Pons (tissue), 1 donor: ENCODE data around the gene RPL6.
A peak's percentile ranks its signal among the peaks of the same experiment; 100 is the strongest.

ENCODE experiments used
- DNase-seq: peaks from one replicate; pipeline ENCODE4 v3.0.0-alpha.2; 2016; ENCODE audit warnings: low spot score

Gene RPL6

GRCh38 chr12:112380663-112381405, 28.6 kb downstream of the RPL6 start:
- DNase-seq, result peak; percentile 29

DNA sequence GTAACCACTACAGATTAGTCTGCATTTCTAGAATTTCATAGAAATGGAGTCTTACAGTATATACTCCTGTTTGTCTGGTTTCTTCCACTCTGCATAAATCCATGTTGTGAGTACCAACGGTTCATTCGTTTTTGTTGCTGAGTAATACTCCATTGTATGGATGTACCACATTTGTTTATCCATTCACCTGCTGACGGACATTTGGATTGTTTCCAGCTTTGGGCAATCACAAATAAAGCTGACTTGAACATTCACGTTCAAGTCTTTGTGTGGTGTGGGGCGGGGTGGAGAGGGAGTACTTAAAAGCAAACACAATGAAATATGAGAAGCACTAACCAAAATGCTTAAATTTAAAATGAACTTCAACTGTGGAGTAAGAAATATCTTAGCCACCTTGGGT, 34.3 kb downstream of the RPL6 start:
- no peak for DNase-seq

DNA sequence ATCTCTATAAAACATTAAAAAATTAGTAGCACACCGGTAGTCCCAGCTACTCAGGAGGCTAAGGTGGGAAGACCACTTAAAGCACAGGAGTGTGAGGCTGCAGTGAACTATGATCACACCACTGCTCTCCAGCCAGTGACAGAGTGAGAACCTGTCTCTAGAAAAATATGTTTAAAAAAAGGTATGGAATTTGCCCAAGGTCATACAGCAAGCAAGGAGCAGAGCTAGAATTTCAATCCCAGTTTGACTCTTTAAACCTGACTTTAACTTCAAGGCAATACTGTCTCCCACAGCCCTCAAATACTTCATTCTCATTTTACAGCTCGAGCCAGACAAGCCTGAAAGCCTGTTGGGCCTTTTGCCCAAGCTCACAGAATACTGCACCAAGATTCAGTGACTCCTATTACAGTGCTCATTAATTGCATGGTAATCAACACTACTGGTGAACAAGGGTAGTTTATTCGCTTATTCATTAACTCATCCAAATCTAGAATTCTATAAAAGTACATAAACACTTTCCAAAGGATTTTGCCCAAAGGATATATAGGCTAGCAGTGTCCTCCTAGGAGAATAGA, 35.2 kb downstream of the RPL6 start:
- no peak for DNase-seq

GRCh38 chr12:112370868-112371510, 38.4 kb downstream of the RPL6 start:
- DNase-seq, result no peak

DNA sequence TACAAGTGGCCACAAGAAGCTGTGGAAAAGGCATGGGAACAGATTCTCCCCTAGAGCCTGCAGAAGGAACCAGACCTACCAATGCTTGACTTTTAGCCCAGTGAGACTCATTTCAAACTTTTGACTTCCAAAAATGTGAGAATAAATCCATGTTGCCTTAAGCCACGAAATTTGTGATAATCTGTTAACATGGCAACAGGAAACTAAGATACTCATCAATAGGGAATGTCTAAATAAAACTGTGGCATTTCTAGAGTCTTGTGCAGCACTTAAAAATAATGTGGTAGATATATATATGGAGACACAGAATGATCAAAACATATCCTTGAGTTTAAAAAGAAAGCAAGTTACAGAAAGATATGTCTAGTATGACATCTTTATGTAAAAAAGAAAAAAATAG, 39.2 kb downstream of the RPL6 start:
- DNase-seq, result no peak

DNA sequence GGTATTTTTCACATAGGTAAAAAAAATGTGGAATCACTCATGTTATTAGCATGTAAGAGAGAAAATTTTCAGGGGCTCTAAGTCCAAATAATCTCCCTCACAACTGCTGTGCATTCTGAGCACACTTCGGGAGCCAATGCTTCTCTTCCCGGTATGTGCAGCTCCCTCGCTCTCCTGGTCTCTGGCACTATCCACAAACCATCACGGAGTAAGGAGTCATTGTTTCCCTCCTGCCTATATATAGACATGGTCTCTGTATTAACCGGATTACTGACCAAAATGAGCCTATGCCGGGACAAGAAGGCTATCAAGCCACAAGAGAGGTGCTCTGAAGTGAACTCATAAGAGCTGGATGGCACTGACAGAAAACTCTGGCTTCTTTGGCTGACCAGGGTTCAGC, 40.5 kb downstream of the RPL6 start:
- DNase-seq, result no peak

GRCh38 chr12:112367965-112368364, 41.4 kb downstream of the RPL6 start:
- DNase-seq, result no peak

GRCh38 chr12:112362310-112362709, 47.1 kb downstream of the RPL6 start:
- no peak for DNase-seq

- DNase-seq, result no peak
Observed at GRCh38 chr12:112361271-112361670, 48.1 kb downstream of the RPL6 start.

GRCh38 chr12:112359290-112359689, 50.1 kb downstream of the RPL6 start:
- DNase-seq, result no peak

DNA sequence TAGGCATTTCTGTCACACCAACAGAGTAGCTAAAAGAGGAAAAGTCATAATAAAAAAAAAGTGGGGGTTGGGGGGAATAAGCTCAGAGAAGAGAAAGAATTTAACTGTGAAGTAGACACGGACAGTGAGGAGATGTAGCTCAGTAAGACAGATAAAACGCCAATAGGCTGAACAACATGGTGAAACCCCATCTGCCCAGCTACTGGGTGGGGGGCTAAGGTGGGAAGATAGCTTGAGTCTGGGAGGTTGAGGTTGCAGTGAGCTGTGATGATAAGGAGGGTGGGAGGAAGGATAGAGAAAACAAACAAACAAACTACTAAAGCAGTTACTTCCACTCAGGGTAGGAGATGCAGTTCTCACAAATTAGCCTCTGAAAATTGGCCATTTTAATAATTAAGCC, 52.2 kb downstream of the RPL6 start:
- no peak for DNase-seq
